H1 (cell line): ENCODE data around the gene BCL11A. TPM values are rescaled to one million over a fixed set of nuclear protein-coding genes. Genes with fewer than 3 reads are reported as not detected.

Experiments used
- CTCF ChIA-PET: fragments of 300-600 bp; sonication (Branson Sonifier 250); formaldehyde crosslinking; loops from one replicate; lab custom pipeline; 2021; ENCODE audit not compliant: partially characterized antibody; lab: Charles Lee
- POLR2A ChIA-PET: fragments of 300-600 bp; sonication (Branson Sonifier 250); formaldehyde crosslinking; loops from one replicate; lab custom pipeline; 2021; ENCODE audit warnings: inconsistent platforms; ENCODE audit not compliant: partially characterized antibody; lab: Charles Lee
- DNase-seq, 2 experiments: peaks; one replicate each; pipeline versions ENCODE4 v3.0.0 to v3.0.0-alpha.2; 2010 to 2022; ENCODE audit warnings: low spot score in 2 of 2, low read depth in 1 of 2, mixed read lengths in 1 of 2
- FAIRE-seq: peaks from 2 replicates; lab custom pipeline; 2011; peaks lifted over from hg19 to GRCh38; lab: Jason Lieb, UNC
- H2AFZ ChIP-seq: 2 replicates; pipeline ENCODE4 v1.8.1; 2012; ENCODE audit warnings: low read length, inconsistent platforms
- H2AK5ac ChIP-seq: 2 replicates; pipeline ENCODE4 v1.6.1; 2013; ENCODE audit warnings: low read depth, low read length
- H2BK120ac ChIP-seq: replicated peaks from 2 replicates; pipeline ENCODE3; 2013; ENCODE audit warnings: low read depth, low read length, inconsistent platforms
- H2BK12ac ChIP-seq: 2 replicates; pipeline ENCODE4 v1.6.1; 2013; ENCODE audit warnings: low read depth, low read length
- H2BK15ac ChIP-seq: 2 replicates; pipeline ENCODE4 v1.6.1; 2013; ENCODE audit warnings: low read length
- H2BK20ac ChIP-seq: 2 replicates; pipeline ENCODE4 v1.6.1; 2013; ENCODE audit warnings: low read length
- H2BK5ac ChIP-seq: 2 replicates; pipeline ENCODE4 v1.6.1; 2013; ENCODE audit warnings: low read depth, low read length
- H3K14ac ChIP-seq: 2 replicates; pipeline ENCODE4 v1.6.1; 2013; ENCODE audit warnings: inconsistent platforms; ENCODE audit not compliant: insufficient read length
- H3K18ac ChIP-seq: 2 replicates; pipeline ENCODE4 v1.6.1; 2013; ENCODE audit warnings: low read length; ENCODE audit errors: extremely low read depth
- H3K23ac ChIP-seq: 2 replicates; pipeline ENCODE4 v1.6.1; 2013; ENCODE audit warnings: inconsistent platforms; ENCODE audit not compliant: insufficient read length
- H3K23me2 ChIP-seq: 2 replicates; pipeline ENCODE4 v1.6.1; 2013; ENCODE audit warnings: low read depth, low read length
- H3K27ac ChIP-seq: 2 replicates; pipeline ENCODE4 v1.6.1; 2011; ENCODE audit warnings: low read depth, low read length, inconsistent platforms
- H3K27me3 ChIP-seq, 4 experiments: replicated peaks in 1 of 4; 1 replicate in 1 of 4; 2 replicates in 3 of 4; pipeline versions ENCODE4 v1.6.1 to v1.8.1; 2011 to 2013; ENCODE audit warnings: low read length in 3 of 4, mild to moderate bottlenecking in 3 of 4, inconsistent platforms in 2 of 4, mixed read lengths in 2 of 4, moderate library complexity in 1 of 4; ENCODE audit not compliant: control insufficient read depth in 3 of 4, insufficient read depth in 3 of 4; ENCODE audit errors: extremely low read depth in 1 of 4
- H3K36me3 ChIP-seq, 4 experiments: 2 replicates each; pipeline versions ENCODE4 v1.6.1 to v1.8.1; 2011 to 2013; ENCODE audit warnings: mild to moderate bottlenecking in 4 of 4, low read length in 3 of 4, moderate library complexity in 2 of 4, control low read depth in 1 of 4, inconsistent platforms in 1 of 4; ENCODE audit not compliant: insufficient read depth in 4 of 4, control insufficient read depth in 2 of 4
- H3K4ac ChIP-seq: replicated peaks from 2 replicates; pipeline ENCODE3; 2013; ENCODE audit warnings: low read length, low read depth, mixed read lengths, inconsistent platforms; ENCODE audit not compliant: insufficient read length
- H3K4me1 ChIP-seq, 4 experiments: replicated peaks in 1 of 4; 1 replicate in 1 of 4; 2 replicates in 3 of 4; pipeline versions ENCODE4 v1.6.1 to v1.8.1; 2011 to 2013; ENCODE audit warnings: low read length in 3 of 4, inconsistent platforms in 2 of 4, mixed read lengths in 1 of 4; ENCODE audit not compliant: insufficient read depth in 4 of 4, control insufficient read depth in 3 of 4
- H3K4me2 ChIP-seq, 2 experiments: 2 replicates each; pipeline versions ENCODE4 v1.6.1 to v1.8.1; 2011 to 2013; ENCODE audit warnings: low read depth in 2 of 2, low read length in 2 of 2, control low read depth in 1 of 2, inconsistent platforms in 1 of 2, mild to moderate bottlenecking in 1 of 2; ENCODE audit not compliant: insufficient read depth in 1 of 2
- H3K4me3 ChIP-seq, 4 experiments: fragments of 200-600, 300-600 bp in 1 of 4; sonication (generic), shearing (Covaris generic), sonication (Bioruptor Twin) in 1 of 4; 2 replicates each; pipeline versions ENCODE4 v1.5.1 to v1.8.1; 2011 to 2016; ENCODE audit warnings: low read length in 4 of 4, low read depth in 3 of 4, control low read depth in 2 of 4, inconsistent platforms in 2 of 4, mild to moderate bottlenecking in 2 of 4, mixed read lengths in 1 of 4, moderate library complexity in 1 of 4; ENCODE audit not compliant: insufficient read depth in 2 of 4; ENCODE audit errors: extremely low read depth in 1 of 4
- H3K56ac ChIP-seq: replicated peaks from 2 replicates; pipeline ENCODE3; 2013; ENCODE audit warnings: low read depth, mild to moderate bottlenecking, mixed read lengths, low read length, inconsistent platforms; ENCODE audit not compliant: insufficient read length
- H3K79me1 ChIP-seq: 2 replicates; pipeline ENCODE4 v1.6.1; 2013; ENCODE audit warnings: low read depth, low read length, control low read depth
- H3K79me2 ChIP-seq, 2 experiments: 2 replicates each; pipeline versions ENCODE4 v1.6.1 to v1.8.1; 2012 to 2013; ENCODE audit warnings: low read length in 2 of 2, mild to moderate bottlenecking in 2 of 2, inconsistent platforms in 1 of 2; ENCODE audit not compliant: insufficient read depth in 2 of 2, control insufficient read depth in 1 of 2
- H3K9ac ChIP-seq, 4 experiments: replicated peaks in 1 of 4; 1 replicate in 1 of 4; 2 replicates in 3 of 4; pipeline versions ENCODE4 v1.6.1 to v1.8.1; 2011 to 2013; ENCODE audit warnings: low read depth in 3 of 4, low read length in 3 of 4, control low read depth in 2 of 4, mild to moderate bottlenecking in 2 of 4, moderate library complexity in 2 of 4, inconsistent platforms in 1 of 4; ENCODE audit errors: extremely low read depth in 1 of 4
- H3K9me3 ChIP-seq, 2 experiments: 2 replicates each; pipeline versions ENCODE4 v1.6.1 to v1.8.1; 2012 to 2013; ENCODE audit warnings: mild to moderate bottlenecking in 2 of 2, moderate library complexity in 2 of 2, control low read depth in 1 of 2, inconsistent platforms in 1 of 2, low read depth in 1 of 2, low read length in 1 of 2, mixed read lengths in 1 of 2; ENCODE audit not compliant: insufficient read depth in 2 of 2
- H4K20me1 ChIP-seq, 2 experiments: replicated peaks in 1 of 2; 2 replicates each; pipeline versions ENCODE3 to v1.8.1; 2011 to 2013; ENCODE audit warnings: inconsistent platforms in 2 of 2, low read length in 2 of 2, mild to moderate bottlenecking in 1 of 2; ENCODE audit not compliant: insufficient read depth in 2 of 2, control insufficient read depth in 1 of 2
- H4K5ac ChIP-seq: 2 replicates; pipeline ENCODE4 v1.6.1; 2013; ENCODE audit warnings: low read length, low read depth, mixed read lengths, inconsistent platforms; ENCODE audit not compliant: insufficient read length
- H4K8ac ChIP-seq: 2 replicates; pipeline ENCODE4 v1.8.0; 2013; ENCODE audit warnings: mild to moderate bottlenecking, moderate library complexity, low read length, inconsistent platforms; ENCODE audit not compliant: insufficient read depth; ENCODE audit errors: extremely low read depth
- H4K91ac ChIP-seq: replicated peaks from 2 replicates; pipeline ENCODE3; 2013; ENCODE audit warnings: low read length, mixed read lengths, inconsistent platforms; ENCODE audit not compliant: insufficient read length
- EZH2 ChIP-seq: fragments of 200-600 bp; sonication (generic); IDR thresholded peaks from 2 replicates; pipeline ENCODE4 v1.7.1; 2012; ENCODE audit warnings: low read depth, mild to moderate bottlenecking, moderate library complexity, low read length, inconsistent platforms; ENCODE audit not compliant: severe bottlenecking
- SAP30 ChIP-seq: fragments of 300-600 bp; sonication (generic); IDR thresholded peaks from 2 replicates; pipeline ENCODE4 v1.7.1; 2012; ENCODE audit warnings: low read length, moderate library complexity, mild to moderate bottlenecking, inconsistent platforms; ENCODE audit not compliant: insufficient read depth, insufficient replicate concordance
- SP1 ChIP-seq: IDR thresholded peaks from 2 replicates; pipeline ENCODE4 v1.6.1; 2011; ENCODE audit warnings: low read depth, low read length
- ZNF274 ChIP-seq: IDR thresholded peaks from 2 replicates; pipeline ENCODE4 v1.7.0; 2012; ENCODE audit warnings: low read length, borderline replicate concordance; ENCODE audit errors: extremely low read depth
- WGBS, 2 experiments: shearing (Covaris generic) in 1 of 2; methylation state at CpG; one replicate each; pipeline versions ENCODE4 v1.1.6 to v1.1.7; 2013 to 2015; ENCODE audit warnings: low lambda C conversion rate in 2 of 2, mixed read lengths in 2 of 2, inconsistent platforms in 1 of 2, low coverage in 1 of 2, missing lambda C conversion rate in 1 of 2; ENCODE audit not compliant: insufficient replicate concordance in 2 of 2, insufficient coverage in 1 of 2, insufficient read length in 1 of 2; ENCODE audit errors: extremely low coverage in 1 of 2, missing lambda C conversion rate in 1 of 2; 5-methylcytosine and 5-hydroxymethylcytosine counted together
- polyA plus RNA-seq, 7 experiments: library from polyadenylated mRNA; depleted of rRNA in 3 of 7; stranded (reverse) in 5 of 7; unstranded in 2 of 7; fragments of >200 nt in 5 of 7; fragments of 200-250 nt in 2 of 7; gene quantifications; 1 replicate in 5 of 7; 2 replicates in 1 of 7; 4 replicates in 1 of 7; pipeline versions ENCODE4 v1.2.1 to v1.2.3, GENCODE V29; 2011 to 2013; ENCODE audit warnings: missing spikeins in 2 of 7, mixed read lengths in 2 of 7
- total RNA-seq: library from RNA; stranded (reverse); fragmentation: NEBNext Ultra II Directional; extraction: Animal tissue kit (Norgen Biotek cat#: 25700); gene quantifications from 2 replicates; pipeline ENCODE4 v1.2.1, GENCODE V29; 2021

BCL11A gene
- total and polyA plus RNA-seq, 2 of the 8 experiments (the other 6 are each of a cell fraction or from before 2014, with no cell fraction given) = 11.9 to 59.3 TPM

DNA sequence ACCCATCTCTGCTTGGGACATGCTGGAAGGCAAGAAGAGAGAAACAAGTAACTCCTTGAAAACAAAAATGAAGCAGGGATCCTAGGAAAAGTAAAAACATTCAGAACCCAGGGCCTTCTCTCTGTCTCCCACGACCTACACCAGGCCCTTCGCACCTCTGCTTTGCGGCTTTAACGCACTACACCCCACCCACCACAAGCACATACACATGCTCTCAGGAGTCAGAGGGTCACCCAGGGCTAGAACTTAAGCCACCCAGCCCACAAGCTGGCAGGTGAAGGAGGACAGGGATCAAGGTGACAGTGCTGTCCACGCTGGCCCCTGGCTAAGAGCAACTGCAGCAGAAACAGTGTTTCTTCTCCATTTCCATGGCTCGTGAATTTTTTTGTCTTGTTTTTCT is 72.2 kb downstream of the BCL11A start:
- Histone ChIP-seq H3K27ac (no peak overlapping the region), H2BK5ac (no peak overlapping the region; the same call in 1 of the 2 replicates), H3K18ac (no peak overlapping the region), H4K20me1 (peaks cover 17 to 24% of the 10 kb centered on the region in 2 experiments), H2BK15ac (no peak overlapping the region), H4K8ac (no peak overlapping the region), H2AFZ (no peak overlapping the region), H3K56ac (no peak overlapping the region), H3K79me1 (peaks cover 6% of the 10 kb centered on the region), H2BK20ac (no peak overlapping the region), H4K91ac (no peak overlapping the region), H3K4me3 (no peak overlapping the region), H3K4me2 (no peak overlapping the region), H3K9me3 (no peaks in the 10 kb centered on the region), H2BK120ac (no peak overlapping the region), H2AK5ac (no peak overlapping the region), H3K23ac (no peak overlapping the region), H4K5ac (no peak overlapping the region), H3K4me1 (peaks cover 16 to 28% (median 23%) of the 10 kb centered on the region in 4 experiments), H3K79me2 (peaks cover 16 to 88% of the 10 kb centered on the region in 2 experiments), H3K4ac (no peak overlapping the region), H2BK12ac (0 out of 2 replicates have a peak overlapping the region, but pooled peaks have one; percentile 53), H3K27me3 (peaks cover 0 to 2% (median under 1%) of the 10 kb centered on the region in 4 experiments; a peak in 3 of 7 replicates), H3K23me2 (no peaks in the 10 kb centered on the region), H3K36me3 (peaks cover 0 to 2% (median 0%) of the 10 kb centered on the region in 4 experiments; a peak in 3 of 8 replicates), H3K14ac (no peak overlapping the region), H3K9ac (no peak overlapping the region)
- DNase-seq (no peak), FAIRE-seq (no peak)
- TF ChIP-seq SAP30 = no peak
- TF ChIP-seq EZH2 = no peak
- TF ChIP-seq SP1 = no peak
- no peak for TF ChIP-seq ZNF274
- POLR2A ChIA-PET = interaction anchor here (0.9 to 3.9 kb wide), 3 partner anchors 10 to 69 kb away, joined by 3 to 13 read pairs (median 4); no protein-coding TSS in a partner anchor
- 94% methylated on average over 6 of the region's 6 CpGs; no CpG with 5 or more reads in 1 of the 2 experiments for WGBS, 2 experiments
- CTCF ChIA-PET = interaction anchor here (0.6 to 1.4 kb wide), 5 partner anchors 26 to 161 kb away, joined by 3 to 4 read pairs (median 3); no protein-coding TSS in a partner anchor
